Neural cell (in vitro differentiated cells): ENCODE measurements around the gene EP400. TPM values are rescaled to one million over a fixed set of nuclear protein-coding genes. Genes with fewer than 3 reads are reported as not detected.

Experiments
- RAD21 ChIP-seq: fragments of 450-650 bp; conservative IDR thresholded peaks from 2 replicates; pipeline ENCODE4 v1.6.1; 2014; ENCODE audit warnings: antibody characterized with exemption, mild to moderate bottlenecking, moderate library complexity
- polyA plus RNA-seq: library from polyadenylated mRNA; depleted of rRNA; stranded (reverse); fragments of >200 nt; gene quantifications from 2 replicates; pipeline ENCODE4 v1.2.3, GENCODE V29; 2014
- small RNA-seq, 3 experiments: library from RNA; depleted of rRNA; stranded (forward); fragments of <200 nt; gene quantifications; one replicate each; pipeline ENCODE3, GENCODE V24; 2012
- TF ChIP-seq, protein P1 (sequence below): fragments of 450-650 bp; IDR thresholded peaks from 2 replicates; pipeline ENCODE4 v1.5.1; 2014; ENCODE audit warnings: antibody characterized with exemption, mild to moderate bottlenecking, moderate library complexity; ENCODE audit not compliant: poor library complexity, severe bottlenecking

Gene EP400
- polyA plus RNA-seq, 1 donor from 2014 or later: 19.4 TPM

DNA sequence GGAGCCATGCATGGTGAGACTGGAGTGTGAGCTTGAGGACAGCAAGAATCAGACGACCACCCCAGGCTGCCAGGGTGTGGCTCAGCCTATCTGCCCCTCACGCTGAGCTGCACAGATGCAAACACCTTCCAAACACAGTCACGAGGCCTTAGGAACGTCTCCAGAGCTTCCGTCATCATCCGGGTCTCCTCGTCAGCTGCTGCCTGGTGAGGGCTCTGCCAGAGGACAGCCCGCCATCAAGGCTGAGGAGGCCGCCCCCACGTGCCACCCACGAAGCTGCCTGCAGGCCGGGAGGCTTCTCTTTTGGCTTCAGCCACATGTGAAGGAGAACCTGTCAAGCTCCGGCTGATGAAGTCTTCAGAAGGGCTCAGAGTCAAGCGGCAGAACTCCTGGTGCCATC, 180.9 kb downstream of the EP400 start (continued):
- TF ChIP-seq, protein P1, sequence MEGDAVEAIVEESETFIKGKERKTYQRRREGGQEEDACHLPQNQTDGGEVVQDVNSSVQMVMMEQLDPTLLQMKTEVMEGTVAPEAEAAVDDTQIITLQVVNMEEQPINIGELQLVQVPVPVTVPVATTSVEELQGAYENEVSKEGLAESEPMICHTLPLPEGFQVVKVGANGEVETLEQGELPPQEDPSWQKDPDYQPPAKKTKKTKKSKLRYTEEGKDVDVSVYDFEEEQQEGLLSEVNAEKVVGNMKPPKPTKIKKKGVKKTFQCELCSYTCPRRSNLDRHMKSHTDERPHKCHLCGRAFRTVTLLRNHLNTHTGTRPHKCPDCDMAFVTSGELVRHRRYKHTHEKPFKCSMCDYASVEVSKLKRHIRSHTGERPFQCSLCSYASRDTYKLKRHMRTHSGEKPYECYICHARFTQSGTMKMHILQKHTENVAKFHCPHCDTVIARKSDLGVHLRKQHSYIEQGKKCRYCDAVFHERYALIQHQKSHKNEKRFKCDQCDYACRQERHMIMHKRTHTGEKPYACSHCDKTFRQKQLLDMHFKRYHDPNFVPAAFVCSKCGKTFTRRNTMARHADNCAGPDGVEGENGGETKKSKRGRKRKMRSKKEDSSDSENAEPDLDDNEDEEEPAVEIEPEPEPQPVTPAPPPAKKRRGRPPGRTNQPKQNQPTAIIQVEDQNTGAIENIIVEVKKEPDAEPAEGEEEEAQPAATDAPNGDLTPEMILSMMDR: no peak
- no peak for TF ChIP-seq RAD21

Small RNAs within 50 kb of the gene (small RNA-seq; reads per million reads assigned to genes)
- 0 reads per million in 3 experiments for gene AC131009.3
- 0 reads per million in 3 experiments for gene AC137590.2
- gene SNORA49: 976 to 1,532 (median 1,463) reads per million in 3 experiments

Other genes with a start within 250 kb of the EP400 start
- 49.5 and 56.6 TPM in 2 replicates for gene SFSWAP, start 238.9 kb upstream of the EP400 start, polyA plus RNA-seq
- gene MMP17, start 121.5 kb upstream of the EP400 start, polyA plus RNA-seq: 79.0 and 93.5 TPM in 2 replicates
- 19.0 and 27.9 TPM in 2 replicates for gene ULK1, start 55.3 kb upstream of the EP400 start, polyA plus RNA-seq
- gene PUS1, start 20.7 kb upstream of the EP400 start, polyA plus RNA-seq: 14.3 and 20.0 TPM in 2 replicates
- 17.6 and 22.8 TPM in 2 replicates for gene DDX51, start 194.4 kb downstream of the EP400 start, polyA plus RNA-seq
- gene NOC4L, start 194.5 kb downstream of the EP400 start, polyA plus RNA-seq: 21.6 and 26.9 TPM in 2 replicates